SK-N-SH (cell line): ENCODE data around the gene APLP1. TPM values are rescaled to one million over a fixed set of nuclear protein-coding genes. Genes with fewer than 3 reads are reported as not detected.
A peak's percentile ranks its signal among the peaks of the same experiment; 100 is the strongest.

Source experiments
- CTCF ChIA-PET: fragments of 300-600, 350-600 bp; formaldehyde crosslinking; extraction: SDS; loops from one replicate; lab custom pipeline; 2021; lab: Yijun Ruan, JAX
- POLR2A ChIA-PET: fragments of 350-600 bp; sonication (Branson Sonifier 250); formaldehyde crosslinking; extraction: SDS; loops from one replicate; lab custom pipeline; 2020; ENCODE audit warnings: antibody characterized with exemption, inconsistent platforms; lab: Yijun Ruan, JAX
- DNase-seq: peaks from one replicate; pipeline ENCODE4 v3.0.0; 2012
- H2AFZ ChIP-seq: fragments of 200-600 bp; sonication (generic); 2 replicates; pipeline ENCODE4 v1.8.1; 2016; ENCODE audit warnings: antibody characterized with exemption, mild to moderate bottlenecking, low read depth
- H3F3A ChIP-seq: fragments of 200-600 bp; sonication (generic); replicated peaks from 2 replicates; pipeline ENCODE3; 2016; ENCODE audit warnings: antibody characterized with exemption, mild to moderate bottlenecking; ENCODE audit not compliant: insufficient read depth
- H3K27ac ChIP-seq, 2 experiments: fragments of 200-500 bp in 1 of 2; fragments of 200-600 bp in 1 of 2; sonication (Bioruptor generic) in 1 of 2; sonication (generic), shearing (Covaris generic) in 1 of 2; 2 replicates each; pipeline versions ENCODE4 v1.5.1 to v1.6.1; 2014 to 2016; ENCODE audit warnings: low read depth in 2 of 2, inconsistent platforms in 1 of 2, low read length in 1 of 2, mild to moderate bottlenecking in 1 of 2, mixed read lengths in 1 of 2
- H3K27me3 ChIP-seq: fragments of 200-600 bp; sonication (generic), shearing (Covaris generic); 2 replicates; pipeline ENCODE4 v1.6.1; 2016; ENCODE audit warnings: mixed run types; ENCODE audit not compliant: insufficient read depth
- H3K36me3 ChIP-seq, 2 experiments: fragments of 200-500 bp in 1 of 2; fragments of 200-600 bp in 1 of 2; sonication (Bioruptor generic) in 1 of 2; sonication (generic) in 1 of 2; replicated peaks in 1 of 2; 2 replicates each; pipeline versions ENCODE3 to v1.5.1; 2014 to 2016; ENCODE audit warnings: low read length in 1 of 2, mild to moderate bottlenecking in 1 of 2; ENCODE audit not compliant: insufficient read depth in 2 of 2, control insufficient read depth in 1 of 2
- H3K4me1 ChIP-seq, 2 experiments: fragments of 200-500 bp in 1 of 2; fragments of 200-600 bp in 1 of 2; sonication (Bioruptor generic) in 1 of 2; sonication (generic), shearing (Covaris generic) in 1 of 2; 2 replicates each; pipeline versions ENCODE4 v1.5.1 to v1.6.1; 2014 to 2016; ENCODE audit warnings: low read depth in 1 of 2, low read length in 1 of 2, mixed run types in 1 of 2; ENCODE audit not compliant: insufficient read depth in 2 of 2, control insufficient read depth in 1 of 2
- H3K4me2 ChIP-seq: fragments of 200-600 bp; sonication (generic), shearing (Covaris generic); 2 replicates; pipeline ENCODE4 v1.6.1; 2017; ENCODE audit warnings: mixed run types
- H3K4me3 ChIP-seq, 2 experiments: fragments of 200-500 bp in 1 of 2; fragments of 200-600 bp in 1 of 2; sonication (Bioruptor generic) in 1 of 2; sonication (generic), shearing (Covaris generic) in 1 of 2; 2 replicates each; pipeline versions ENCODE4 v1.5.1 to v1.8.1; 2014 to 2016; ENCODE audit warnings: low read depth in 2 of 2, inconsistent platforms in 1 of 2, low read length in 1 of 2, mild to moderate bottlenecking in 1 of 2, mixed read lengths in 1 of 2, moderate library complexity in 1 of 2
- H3K79me2 ChIP-seq: fragments of 200-600 bp; sonication (generic); 2 replicates; pipeline ENCODE4 v1.8.1; 2017; ENCODE audit warnings: mild to moderate bottlenecking; ENCODE audit not compliant: insufficient read depth
- H3K9ac ChIP-seq: fragments of 200-600 bp; sonication (generic); 2 replicates; pipeline ENCODE4 v1.6.1; 2017; ENCODE audit warnings: mixed run types
- H3K9me2 ChIP-seq: fragments of 200-600 bp; sonication (generic); 2 replicates; pipeline ENCODE4 v1.6.1; 2017; ENCODE audit warnings: mixed run types
- H3K9me3 ChIP-seq: fragments of 200-600 bp; sonication (generic); 2 replicates; pipeline ENCODE4 v1.6.1; 2017; ENCODE audit warnings: mixed run types, mild to moderate bottlenecking, moderate library complexity
- H4K20me1 ChIP-seq: fragments of 200-600 bp; sonication (generic); 2 replicates; pipeline ENCODE4 v1.6.1; 2017; ENCODE audit warnings: mild to moderate bottlenecking, mixed run types; ENCODE audit not compliant: insufficient read depth
- CHD2 ChIP-seq: fragments of 150-350 bp; IDR thresholded peaks from 2 replicates; pipeline ENCODE4 v1.6.1; 2018; ENCODE audit warnings: low read length; ENCODE audit not compliant: partially characterized antibody
- CTCF ChIP-seq: fragments of 200-600 bp; sonication (generic); IDR thresholded peaks from 2 replicates; pipeline ENCODE4 v1.6.1; 2017; ENCODE audit warnings: antibody characterized with exemption, mild to moderate bottlenecking, moderate library complexity
- ELF1 ChIP-seq: IDR thresholded peaks from 2 replicates; pipeline ENCODE4 v1.4.0; 2012
- EP300 ChIP-seq, 2 experiments: IDR thresholded peaks; 2 replicates each; pipeline versions ENCODE4 v1.4.0 to v1.6.1; 2012; ENCODE audit warnings: borderline replicate concordance in 1 of 2, low read depth in 1 of 2, low read length in 1 of 2
- EZH2phosphoT487 ChIP-seq: fragments of 200-600 bp; sonication (generic); IDR thresholded peaks from 2 replicates; pipeline ENCODE4 v1.6.1; 2017; ENCODE audit warnings: low read depth, mixed run types, mild to moderate bottlenecking, antibody characterized with exemption, moderate library complexity, borderline replicate concordance
- FOSL2 ChIP-seq: IDR thresholded peaks from 2 replicates; pipeline ENCODE4 v1.4.0; 2012; ENCODE audit warnings: low read depth, mild to moderate bottlenecking, moderate library complexity, borderline replicate concordance
- FOXM1 ChIP-seq: IDR thresholded peaks from 2 replicates; pipeline ENCODE4 v1.4.0; 2012; ENCODE audit warnings: low read depth, mild to moderate bottlenecking
- GATA2 ChIP-seq: sonication (generic); formaldehyde crosslinking; IDR thresholded peaks from 2 replicates; pipeline ENCODE4 v1.5.0; 2020; ENCODE audit warnings: mild to moderate bottlenecking, missing genetic modification reagents
- JUND ChIP-seq: IDR thresholded peaks from 2 replicates; pipeline ENCODE4 v1.4.0; 2012
- MAX ChIP-seq: IDR thresholded peaks from 2 replicates; pipeline ENCODE4 v1.4.0; 2012; ENCODE audit warnings: low read depth
- MEF2A ChIP-seq: IDR thresholded peaks from 2 replicates; pipeline ENCODE4 v1.4.0; 2012; ENCODE audit warnings: low read depth, borderline replicate concordance
- MXI1 ChIP-seq: IDR thresholded peaks from 2 replicates; pipeline ENCODE4 v1.6.1; 2012; ENCODE audit warnings: mild to moderate bottlenecking, low read depth, low read length, improper control_type of control experiment
- NFIC ChIP-seq: IDR thresholded peaks from 2 replicates; pipeline ENCODE4 v1.4.0; 2012; ENCODE audit warnings: borderline replicate concordance
- RCOR1 ChIP-seq: fragments of 150-350 bp; IDR thresholded peaks from 2 replicates; pipeline ENCODE4 v1.6.1; 2017; ENCODE audit warnings: antibody characterized with exemption, low read length
- REST ChIP-seq: IDR thresholded peaks from 2 replicates; pipeline ENCODE4 v1.6.1; 2012; ENCODE audit warnings: mild to moderate bottlenecking, low read depth, low read length, moderate library complexity
- RFX5 ChIP-seq: IDR thresholded peaks from 2 replicates; pipeline ENCODE4 v1.6.1; 2012; ENCODE audit warnings: mild to moderate bottlenecking, improper control_type of control experiment, low read length
- RXRA ChIP-seq: IDR thresholded peaks from 2 replicates; pipeline ENCODE4 v1.4.0; 2012; ENCODE audit warnings: low read depth, mild to moderate bottlenecking, borderline replicate concordance
- SIN3A ChIP-seq: IDR thresholded peaks from 2 replicates; pipeline ENCODE4 v1.6.1; 2012; ENCODE audit warnings: low read depth, mild to moderate bottlenecking, low read length, moderate library complexity, borderline replicate concordance
- TCF12 ChIP-seq: IDR thresholded peaks from 2 replicates; pipeline ENCODE4 v1.4.0; 2012
- TEAD4 ChIP-seq: IDR thresholded peaks from 2 replicates; pipeline ENCODE4 v1.4.0; 2012; ENCODE audit warnings: mild to moderate bottlenecking, borderline replicate concordance; ENCODE audit not compliant: insufficient read depth
- USF1 ChIP-seq: IDR thresholded peaks from 2 replicates; pipeline ENCODE4 v1.4.0; 2012; ENCODE audit warnings: low read depth, borderline replicate concordance
- USF2 ChIP-seq: fragments of 150-350 bp; IDR thresholded peaks from 2 replicates; pipeline ENCODE4 v1.6.1; 2017; ENCODE audit warnings: antibody characterized with exemption, low read length, low read depth, borderline replicate concordance
- YY1 ChIP-seq: IDR thresholded peaks from 2 replicates; pipeline ENCODE4 v1.4.0; 2012; ENCODE audit warnings: low read depth, mild to moderate bottlenecking
- ZBTB33 ChIP-seq: IDR thresholded peaks from 2 replicates; pipeline ENCODE4 v1.4.0; 2012; ENCODE audit warnings: low read depth, borderline replicate concordance
- WGBS: methylation state at CpG from one replicate; pipeline ENCODE4 v1.1.6; 2017; ENCODE audit warnings: low lambda C conversion rate; 5-methylcytosine and 5-hydroxymethylcytosine counted together
- polyA plus RNA-seq, 3 experiments: library from polyadenylated mRNA; depleted of rRNA; stranded (reverse); fragments of >200 nt; gene quantifications; 2 replicates each; pipeline ENCODE4 v1.2.3, GENCODE V29; 2012

Gene APLP1
- polyA plus RNA-seq, 1 of the 3 experiments (the other 2 are of a cell fraction), result 66.7 TPM

GRCh38 chr19:35899547-35900214, 31.3 kb downstream of the APLP1 start:
- Histone ChIP-seq H3K36me3 (peaks cover 0 to 3% of the 10 kb centered on the region in 2 experiments), H3K9me3 (no peaks in the 10 kb centered on the region), H3K4me3 (peak overlapping the region; percentile 69 to 100), H3K9me2 (no peaks in the 10 kb centered on the region), H3K4me1 (peaks cover 8 to 22% of the 10 kb centered on the region in 2 experiments; a peak in 3 of 4 replicates), H3K79me2 (peaks cover 11% of the 10 kb centered on the region; the same call in 1 of the 2 replicates), H3K4me2 (peak overlapping the region; percentile 100), H2AFZ (peak overlapping the region; percentile 94), H4K20me1 (no peaks in the 10 kb centered on the region), H3F3A (peaks cover 10% of the 10 kb centered on the region), H3K9ac (peak overlapping the region; percentile 83), H3K27ac (peak overlapping the region; percentile 30 to 54), H3K27me3 (no peaks in the 10 kb centered on the region)
- ChIA-PET POLR2A (interaction anchor here (1.4 kb wide), 1 partner anchor 32 kb away, joined by 5 read pairs; no protein-coding TSS in a partner anchor), CTCF (interaction anchor here (1.5 kb wide), 1 partner anchor 19 kb away, joined by 4 read pairs; no protein-coding TSS in a partner anchor)
- peak; percentile 95 for DNase-seq
- WGBS, result 0% methylated on average over 14 of the region's 43 CpGs
- TF ChIP-seq SIN3A, result peak; percentile 41; the same call in 1 of the 2 replicates
- TF ChIP-seq NFIC, result no peak
- TF ChIP-seq EZH2phosphoT487, result no peak
- TF ChIP-seq CHD2, result peak; percentile 78
- peak; percentile 82; the same call in 1 of the 2 replicates for TF ChIP-seq MXI1
- TF ChIP-seq GATA2 (CRISPR knock-in tag), result no peak
- TF ChIP-seq ELF1, result no peak
- no peak for TF ChIP-seq JUND
- TF ChIP-seq EP300 (IDR thresholded peaks at IDR 0.05; ENCODE audit: borderline replicate concordance in 1 of 2, low read depth in 1 of 2, low read length in 1 of 2), result no peak
- TF ChIP-seq FOSL2, result no peak
- TF ChIP-seq CTCF, result no peak
- TF ChIP-seq REST, result no peak
- TF ChIP-seq MEF2A, result no peak
- 0 out of 2 replicates have a peak, but pooled peaks have one; percentile 39 for TF ChIP-seq YY1
- peak; percentile 14; the same call in 1 of the 2 replicates for TF ChIP-seq MAX
- TF ChIP-seq USF1, result no peak
- no peak for TF ChIP-seq USF2
- no peak for TF ChIP-seq FOXM1
- no peak for TF ChIP-seq RCOR1
- no peak for TF ChIP-seq RFX5
- TF ChIP-seq ZBTB33, result no peak
- no peak for TF ChIP-seq RXRA
- TF ChIP-seq TCF12, result no peak; the same call in 1 of the 2 replicates
- TF ChIP-seq TEAD4, result no peak
